ENCODE measurements around the gene FHOD3.

DNA sequence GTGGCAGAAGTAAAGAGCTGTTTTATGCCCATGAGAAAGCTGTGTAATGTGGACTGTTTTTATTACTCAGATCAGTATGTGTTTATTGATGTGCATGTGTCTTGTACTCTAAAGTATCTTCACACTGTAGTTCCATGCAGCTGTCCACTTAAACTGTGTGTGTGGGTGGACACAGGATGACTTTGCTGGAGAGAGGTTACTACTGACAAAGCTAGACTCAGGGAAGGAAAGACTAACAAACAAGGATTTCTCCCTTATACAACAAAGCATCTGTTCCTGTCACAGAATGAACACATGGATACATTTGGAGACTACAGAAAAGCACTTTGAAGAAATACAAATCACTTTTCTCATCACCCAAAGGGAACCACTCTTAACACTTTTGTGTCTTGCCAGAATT, 10.0 kb downstream of the FHOD3 start:
- TF ChIP-seq MAFK (IDR thresholded peaks at IDR 0.05; ENCODE audit: partially characterized antibody) = no peak
- TF ChIP-seq POLR2A (IDR thresholded peaks at IDR 0.05; ENCODE audit: low read length) = no peak
